Karpas-422 (cell line): Measurements from ENCODE around the gene SMAD1. TPM values are rescaled to one million over a fixed set of nuclear protein-coding genes. Genes with fewer than 3 reads are reported as not detected.

Source experiments
- DNase-seq: peaks from one replicate; pipeline ENCODE4 v3.0.0-alpha.2; 2015
- H2AFZ ChIP-seq: fragments of 200-600 bp; sonication (generic); 2 replicates; pipeline ENCODE4 v1.6.1; 2014; ENCODE audit warnings: antibody characterized with exemption, low read length, mixed read lengths
- H3K27ac ChIP-seq: fragments of 200-600 bp; sonication (generic); 2 replicates; pipeline ENCODE4 v1.5.1; 2014; ENCODE audit warnings: mild to moderate bottlenecking, low read length, moderate library complexity
- H3K27me3 ChIP-seq: fragments of 200-600 bp; sonication (generic); 2 replicates; pipeline ENCODE4 v1.6.1; 2014; ENCODE audit warnings: low read length, mixed read lengths
- H3K36me3 ChIP-seq: fragments of 200-600 bp; sonication (generic); 2 replicates; pipeline ENCODE4 v1.6.1; 2014; ENCODE audit warnings: low read length, mixed read lengths; ENCODE audit not compliant: insufficient read depth
- H3K4me1 ChIP-seq: fragments of 200-600 bp; sonication (generic); 2 replicates; pipeline ENCODE4 v1.6.1; 2014; ENCODE audit warnings: mild to moderate bottlenecking, low read length, mixed read lengths
- H3K4me2 ChIP-seq: fragments of 200-600 bp; sonication (generic); 2 replicates; pipeline ENCODE4 v1.6.1; 2014; ENCODE audit warnings: low read length, low read depth, mild to moderate bottlenecking; ENCODE audit not compliant: poor library complexity, severe bottlenecking
- H3K4me3 ChIP-seq: fragments of 200-600 bp; sonication (generic); 2 replicates; pipeline ENCODE4 v1.5.1; 2014; ENCODE audit warnings: mild to moderate bottlenecking, antibody characterized with exemption, low read length, mixed read lengths
- H3K79me2 ChIP-seq: fragments of 200-600 bp; sonication (generic); 2 replicates; pipeline ENCODE4 v1.6.1; 2014; ENCODE audit warnings: mild to moderate bottlenecking, low read length, mixed read lengths
- H3K9ac ChIP-seq: fragments of 200-600 bp; sonication (generic); 2 replicates; pipeline ENCODE4 v1.6.0; 2014; ENCODE audit warnings: low read length
- H3K9me2 ChIP-seq: fragments of 200-600 bp; sonication (generic), shearing (Covaris generic); replicated peaks from 2 replicates; pipeline ENCODE4 v1.6.0; 2014; ENCODE audit warnings: mild to moderate bottlenecking, low read length, moderate library complexity; ENCODE audit not compliant: insufficient read depth
- H3K9me3 ChIP-seq: fragments of 300-700, 200-600 bp; sonication (generic); 2 replicates; pipeline ENCODE4 v1.6.1; 2014; ENCODE audit warnings: low read length, mixed read lengths
- H4K20me1 ChIP-seq: fragments of 200-600 bp; sonication (generic); 2 replicates; pipeline ENCODE4 v1.6.1; 2014; ENCODE audit warnings: mild to moderate bottlenecking, antibody characterized with exemption, low read length, low read depth; ENCODE audit not compliant: insufficient read depth
- total RNA-seq: library from RNA; depleted of rRNA; stranded (reverse); fragments of >200 nt; shearing (Covaris generic); gene quantifications from 2 replicates; pipeline ENCODE4 v1.2.3, GENCODE V29; 2014; ENCODE audit warnings: low replicate concordance

SMAD1 gene
- total RNA-seq, 1 experiment from 2014 or later, result not detected

- no peaks in the 10 kb centered on the region for H3K9me2 ChIP-seq
- H3K27me3 ChIP-seq, result no peaks in the 10 kb centered on the region
- no peaks in the 10 kb centered on the region for H4K20me1 ChIP-seq
- no peak overlapping the region for H3K4me3 ChIP-seq
- no peak overlapping the region for H3K27ac ChIP-seq
- no peaks in the 10 kb centered on the region for H3K79me2 ChIP-seq
- no peak overlapping the region for H3K4me2 ChIP-seq
- H2AFZ ChIP-seq, result no peak overlapping the region
- H3K36me3 ChIP-seq, result no peaks in the 10 kb centered on the region
- no peaks in the 10 kb centered on the region for H3K4me1 ChIP-seq
- no peaks in the 10 kb centered on the region for H3K9me3 ChIP-seq
- DNase-seq, result no peak
- no peak overlapping the region for H3K9ac ChIP-seq
Measured at GRCh38 chr4:145502809-145503208, 21.2 kb downstream of the SMAD1 start.

- Histone ChIP-seq H3K9ac (no peak overlapping the region), H3K4me3 (no peak overlapping the region), H3K27me3 (no peaks in the 10 kb centered on the region), H3K27ac (no peak overlapping the region), H3K9me3 (no peaks in the 10 kb centered on the region), H4K20me1 (no peaks in the 10 kb centered on the region), H3K9me2 (no peaks in the 10 kb centered on the region), H3K4me2 (no peak overlapping the region), H3K79me2 (no peaks in the 10 kb centered on the region), H3K36me3 (no peaks in the 10 kb centered on the region), H2AFZ (no peak overlapping the region), H3K4me1 (no peaks in the 10 kb centered on the region)
- no peak for DNase-seq
Measured at GRCh38 chr4:145503486-145504072, 21.9 kb downstream of the SMAD1 start.

GRCh38 chr4:145505995-145506394, 24.3 kb downstream of the SMAD1 start:
- Histone ChIP-seq H3K79me2 (no peaks in the 10 kb centered on the region), H3K9ac (no peak overlapping the region), H3K27me3 (no peaks in the 10 kb centered on the region), H3K36me3 (no peaks in the 10 kb centered on the region), H3K4me2 (no peak overlapping the region), H3K4me3 (no peak overlapping the region), H3K9me2 (no peaks in the 10 kb centered on the region), H3K27ac (no peak overlapping the region), H4K20me1 (no peaks in the 10 kb centered on the region), H2AFZ (no peak overlapping the region), H3K4me1 (no peaks in the 10 kb centered on the region), H3K9me3 (no peaks in the 10 kb centered on the region)
- no peak for DNase-seq

GRCh38 chr4:145507636-145508035, 26.0 kb downstream of the SMAD1 start:
- Histone ChIP-seq H3K27me3 (no peaks in the 10 kb centered on the region), H3K4me2 (no peak overlapping the region), H2AFZ (no peak overlapping the region), H3K79me2 (no peaks in the 10 kb centered on the region), H3K9ac (no peak overlapping the region), H3K9me2 (no peaks in the 10 kb centered on the region), H3K4me3 (no peak overlapping the region), H3K27ac (no peak overlapping the region), H4K20me1 (no peaks in the 10 kb centered on the region), H3K4me1 (no peaks in the 10 kb centered on the region), H3K9me3 (no peaks in the 10 kb centered on the region; the same call in 1 of the 2 replicates), H3K36me3 (no peaks in the 10 kb centered on the region)
- DNase-seq, result no peak

- no peaks in the 10 kb centered on the region for H3K79me2 ChIP-seq
- no peaks in the 10 kb centered on the region for H3K9me2 ChIP-seq
- no peak overlapping the region for H3K4me2 ChIP-seq
- 0 out of 2 replicates have a peak, but pooled peaks cover under 1% of the 10 kb centered on the region for H3K27me3 ChIP-seq
- H3K9ac ChIP-seq, result no peak overlapping the region
- H3K9me3 ChIP-seq, result no peaks in the 10 kb centered on the region; the same call in 1 of the 2 replicates
- no peak overlapping the region for H3K4me3 ChIP-seq
- H3K36me3 ChIP-seq, result no peaks in the 10 kb centered on the region
- H2AFZ ChIP-seq, result no peak overlapping the region
- no peaks in the 10 kb centered on the region for H3K4me1 ChIP-seq
- H3K27ac ChIP-seq, result no peak overlapping the region
- H4K20me1 ChIP-seq, result no peaks in the 10 kb centered on the region
- DNase-seq, result no peak
Measured at GRCh38 chr4:145511913-145512522, 30.4 kb downstream of the SMAD1 start.

- H3K4me3 ChIP-seq, result no peak overlapping the region
- no peaks in the 10 kb centered on the region for H3K4me1 ChIP-seq
- H4K20me1 ChIP-seq, result no peaks in the 10 kb centered on the region
- no peaks in the 10 kb centered on the region for H3K36me3 ChIP-seq
- H3K9me3 ChIP-seq, result no peaks in the 10 kb centered on the region; the same call in 1 of the 2 replicates
- H3K9me2 ChIP-seq, result no peaks in the 10 kb centered on the region
- H2AFZ ChIP-seq, result no peak overlapping the region
- no peaks in the 10 kb centered on the region for H3K79me2 ChIP-seq
- no peak overlapping the region for H3K9ac ChIP-seq
- DNase-seq, result no peak
- H3K27me3 ChIP-seq, result 0 out of 2 replicates have a peak, but pooled peaks cover 2% of the 10 kb centered on the region
- no peak overlapping the region for H3K27ac ChIP-seq
- no peak overlapping the region for H3K4me2 ChIP-seq
Measured at GRCh38 chr4:145513020-145513621, 31.5 kb downstream of the SMAD1 start.

GRCh38 chr4:145520172-145520571, 38.5 kb downstream of the SMAD1 start:
- H2AFZ ChIP-seq, result no peak overlapping the region
- no peak overlapping the region for H3K27ac ChIP-seq
- no peak overlapping the region for H3K4me3 ChIP-seq
- H4K20me1 ChIP-seq, result no peaks in the 10 kb centered on the region
- H3K4me1 ChIP-seq, result no peaks in the 10 kb centered on the region
- no peak for DNase-seq
- H3K36me3 ChIP-seq, result no peaks in the 10 kb centered on the region
- H3K4me2 ChIP-seq, result no peak overlapping the region
- H3K9me2 ChIP-seq, result no peaks in the 10 kb centered on the region
- 0 out of 2 replicates have a peak, but pooled peaks cover 7% of the 10 kb centered on the region for H3K27me3 ChIP-seq
- H3K9me3 ChIP-seq, result no peaks in the 10 kb centered on the region
- no peaks in the 10 kb centered on the region for H3K79me2 ChIP-seq
- H3K9ac ChIP-seq, result no peak overlapping the region

GRCh38 chr4:145521282-145521681, 39.6 kb downstream of the SMAD1 start:
- no peak overlapping the region for H3K27ac ChIP-seq
- no peak overlapping the region for H3K4me3 ChIP-seq
- no peak overlapping the region for H3K4me2 ChIP-seq
- H4K20me1 ChIP-seq, result no peaks in the 10 kb centered on the region
- H3K9me2 ChIP-seq, result no peaks in the 10 kb centered on the region
- H3K4me1 ChIP-seq, result no peaks in the 10 kb centered on the region
- no peaks in the 10 kb centered on the region for H3K9me3 ChIP-seq
- no peak overlapping the region for H3K9ac ChIP-seq
- no peak for DNase-seq
- H3K36me3 ChIP-seq, result no peaks in the 10 kb centered on the region
- H2AFZ ChIP-seq, result no peak overlapping the region
- H3K27me3 ChIP-seq, result 0 out of 2 replicates have a peak, but pooled peaks cover 7% of the 10 kb centered on the region
- H3K79me2 ChIP-seq, result no peaks in the 10 kb centered on the region
